Skeletal muscle satellite cell (primary cell): ENCODE measurements around the gene KCTD15.

Source experiments
- H3K27me3 ChIP-seq: 2 replicates; pipeline ENCODE4 v1.7.0; 2013; ENCODE audit warnings: low read length; ENCODE audit not compliant: control insufficient read depth, insufficient read depth
- H3K36me3 ChIP-seq: 2 replicates; pipeline ENCODE4 v1.7.0; 2013; ENCODE audit warnings: mild to moderate bottlenecking, control low read depth, low read length; ENCODE audit not compliant: insufficient read depth
- H3K4me1 ChIP-seq: 2 replicates; pipeline ENCODE4 v1.7.0; 2013; ENCODE audit warnings: low read length; ENCODE audit not compliant: control insufficient read depth, insufficient read depth
- H3K4me2 ChIP-seq: 2 replicates; pipeline ENCODE4 v1.7.0; 2013; ENCODE audit warnings: mild to moderate bottlenecking, low read length
- H3K4me3 ChIP-seq: 2 replicates; pipeline ENCODE4 v1.7.0; 2013; ENCODE audit warnings: low read length
- H3K9ac ChIP-seq: 2 replicates; pipeline ENCODE4 v1.7.0; 2013; ENCODE audit warnings: mild to moderate bottlenecking, low read depth, low read length, moderate library complexity
- H3K9me3 ChIP-seq: replicated peaks from 2 replicates; pipeline ENCODE4 v1.7.0; 2013; ENCODE audit warnings: mild to moderate bottlenecking, control low read depth, low read length

KCTD15 gene

DNA sequence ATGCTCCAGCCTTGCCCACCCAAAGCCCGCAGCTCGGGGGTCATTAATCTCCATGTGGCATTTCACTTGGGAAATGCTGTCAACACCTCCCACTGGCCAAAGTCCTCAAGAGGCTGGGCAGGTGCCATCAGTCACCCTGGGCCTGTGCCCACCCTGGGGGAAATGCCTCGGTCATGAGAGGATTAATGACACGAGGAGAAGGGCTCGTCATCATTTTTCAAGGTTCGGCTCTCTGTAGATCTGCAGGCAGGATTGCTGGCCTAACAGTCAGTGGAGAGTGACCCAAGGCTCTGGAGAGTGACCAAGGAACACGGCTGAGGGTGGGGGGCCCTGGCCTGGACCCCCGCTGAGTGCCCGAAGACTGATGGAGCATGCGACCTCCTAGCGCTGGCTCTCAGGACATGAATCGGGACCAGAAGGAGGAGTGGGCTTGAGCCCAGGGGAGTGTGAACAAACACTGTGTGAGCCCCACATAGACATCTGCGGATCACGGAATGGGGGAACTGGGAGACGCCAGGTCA is 15.2 kb upstream of the KCTD15 start:
- Histone ChIP-seq H3K9ac (no peak overlapping the region), H3K36me3 (no peaks in the 10 kb centered on the region), H3K4me3 (no peak overlapping the region), H3K4me2 (no peak overlapping the region), H3K4me1 (peaks cover 2% of the 10 kb centered on the region), H3K9me3 (no peaks in the 10 kb centered on the region), H3K27me3 (peaks cover 57% of the 10 kb centered on the region)

DNA sequence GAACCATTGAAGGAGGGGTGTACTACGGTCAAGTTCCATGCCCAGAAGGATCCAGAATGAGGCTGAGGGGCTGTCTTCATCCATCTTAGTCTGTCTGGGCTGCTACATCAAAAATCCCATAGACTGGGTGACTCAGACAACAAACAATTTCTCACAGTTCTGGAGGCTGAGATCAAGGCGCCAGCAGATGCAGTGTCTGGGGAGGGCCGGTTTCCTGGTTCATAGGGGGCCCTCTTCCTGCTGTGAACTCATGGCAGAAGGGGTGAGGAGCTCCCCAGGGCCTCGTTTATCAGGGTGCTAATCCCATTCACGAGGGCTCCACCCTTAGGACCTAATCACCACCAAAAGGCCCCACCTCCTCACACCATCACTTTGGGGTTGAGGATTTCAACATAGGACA is 14.7 kb upstream of the KCTD15 start:
- H3K4me1 ChIP-seq: peaks cover 2% of the 10 kb centered on the region
- H3K9me3 ChIP-seq: no peaks in the 10 kb centered on the region
- no peak overlapping the region for H3K9ac ChIP-seq
- no peak overlapping the region for H3K4me3 ChIP-seq
- H3K4me2 ChIP-seq: no peak overlapping the region
- peaks cover 62% of the 10 kb centered on the region for H3K27me3 ChIP-seq
- no peaks in the 10 kb centered on the region for H3K36me3 ChIP-seq

DNA sequence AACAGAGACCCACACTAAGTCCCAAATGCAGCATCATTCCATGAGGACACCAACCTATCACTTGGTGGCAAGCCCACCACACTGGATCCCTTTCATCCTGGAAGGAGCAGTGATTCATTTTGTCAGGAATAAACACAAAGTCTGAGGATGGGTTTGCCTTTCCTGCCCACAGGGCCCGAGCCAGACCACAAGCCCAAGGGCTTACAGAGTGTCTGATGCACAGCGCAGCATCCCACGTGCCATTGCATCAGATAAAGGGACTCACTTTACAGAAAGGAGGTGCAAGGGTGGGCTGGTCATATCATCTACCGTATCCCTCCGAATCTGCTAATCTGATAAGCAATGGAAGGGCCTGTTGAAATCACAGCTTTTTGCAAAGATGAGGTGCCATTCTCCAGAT is 12.2 kb upstream of the KCTD15 start:
- Histone ChIP-seq H3K9ac (no peak overlapping the region), H3K4me3 (no peak overlapping the region), H3K4me1 (no peaks in the 10 kb centered on the region), H3K27me3 (peaks cover 70% of the 10 kb centered on the region), H3K36me3 (no peaks in the 10 kb centered on the region), H3K4me2 (no peak overlapping the region), H3K9me3 (no peaks in the 10 kb centered on the region)

DNA sequence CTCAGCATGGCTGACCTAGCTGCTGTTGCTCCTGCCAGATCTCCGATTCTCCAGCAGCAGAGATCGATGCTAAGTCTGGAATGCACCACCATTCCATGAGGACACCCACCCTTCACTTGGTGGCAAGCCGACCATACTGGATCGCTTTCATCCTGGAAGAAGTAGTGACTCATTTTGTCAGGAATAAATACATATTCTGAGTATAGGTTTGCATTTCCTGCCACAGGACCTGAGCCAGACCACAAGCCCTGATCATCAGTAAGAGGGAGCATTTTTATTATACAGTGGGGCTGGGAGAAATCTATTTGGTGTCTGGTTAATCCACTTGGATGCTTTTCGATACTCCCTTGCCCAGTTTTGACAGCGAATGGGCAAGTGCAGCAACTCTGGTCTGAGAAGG is 10.9 kb upstream of the KCTD15 start:
- no peak overlapping the region for H3K4me2 ChIP-seq
- no peaks in the 10 kb centered on the region for H3K9me3 ChIP-seq
- no peaks in the 10 kb centered on the region for H3K4me1 ChIP-seq
- H3K27me3 ChIP-seq: peaks cover 61% of the 10 kb centered on the region
- H3K36me3 ChIP-seq: no peaks in the 10 kb centered on the region
- no peak overlapping the region for H3K4me3 ChIP-seq
- H3K9ac ChIP-seq: no peak overlapping the region

DNA sequence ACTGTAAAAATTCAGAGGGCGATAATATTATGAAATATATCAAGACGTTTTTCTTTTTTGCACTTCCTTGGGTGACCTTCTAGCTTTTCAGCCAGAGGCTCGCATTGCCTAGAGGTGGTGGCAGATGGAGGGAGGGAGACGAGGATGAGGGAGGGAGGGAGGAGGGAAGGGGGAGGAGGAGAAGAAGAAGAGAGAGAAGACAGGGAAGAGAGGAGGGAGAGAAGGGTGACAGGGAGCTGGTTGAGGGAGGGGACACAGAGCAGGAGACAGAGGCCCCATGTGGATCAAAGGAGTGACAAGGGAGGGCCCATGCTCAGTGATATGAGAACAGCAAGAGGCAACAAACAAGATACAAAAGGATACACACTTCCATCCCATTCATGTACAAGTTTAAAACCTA is 8.0 kb upstream of the KCTD15 start:
- Histone ChIP-seq H3K9ac (no peak overlapping the region), H3K27me3 (peaks cover 55% of the 10 kb centered on the region), H3K36me3 (no peaks in the 10 kb centered on the region), H3K4me3 (no peak overlapping the region), H3K4me2 (no peak overlapping the region), H3K9me3 (no peaks in the 10 kb centered on the region), H3K4me1 (no peaks in the 10 kb centered on the region)

DNA sequence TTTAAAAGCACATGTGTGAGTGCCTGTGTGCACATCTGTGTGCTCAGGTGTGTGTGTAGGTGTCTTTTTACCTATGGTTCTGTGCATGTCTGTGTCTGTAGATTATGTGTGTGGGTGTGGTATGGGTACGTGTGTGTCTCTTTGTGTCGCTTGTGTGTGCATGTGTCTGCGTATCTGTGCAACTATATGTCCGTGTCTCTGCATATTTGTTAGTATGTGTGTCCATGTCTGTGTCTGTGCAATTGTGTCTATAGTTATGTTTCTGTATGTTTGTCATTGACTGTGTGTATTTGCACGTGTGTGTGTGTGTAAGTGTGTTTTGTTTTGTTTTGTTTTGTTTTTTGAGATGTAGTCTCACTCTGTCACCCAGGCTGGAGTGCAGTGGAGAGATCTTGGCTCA is 7.3 kb upstream of the KCTD15 start:
- Histone ChIP-seq H3K4me2 (no peak overlapping the region), H3K27me3 (peaks cover 51% of the 10 kb centered on the region), H3K9ac (no peak overlapping the region), H3K4me3 (no peak overlapping the region), H3K9me3 (no peaks in the 10 kb centered on the region), H3K4me1 (no peaks in the 10 kb centered on the region), H3K36me3 (no peaks in the 10 kb centered on the region)

DNA sequence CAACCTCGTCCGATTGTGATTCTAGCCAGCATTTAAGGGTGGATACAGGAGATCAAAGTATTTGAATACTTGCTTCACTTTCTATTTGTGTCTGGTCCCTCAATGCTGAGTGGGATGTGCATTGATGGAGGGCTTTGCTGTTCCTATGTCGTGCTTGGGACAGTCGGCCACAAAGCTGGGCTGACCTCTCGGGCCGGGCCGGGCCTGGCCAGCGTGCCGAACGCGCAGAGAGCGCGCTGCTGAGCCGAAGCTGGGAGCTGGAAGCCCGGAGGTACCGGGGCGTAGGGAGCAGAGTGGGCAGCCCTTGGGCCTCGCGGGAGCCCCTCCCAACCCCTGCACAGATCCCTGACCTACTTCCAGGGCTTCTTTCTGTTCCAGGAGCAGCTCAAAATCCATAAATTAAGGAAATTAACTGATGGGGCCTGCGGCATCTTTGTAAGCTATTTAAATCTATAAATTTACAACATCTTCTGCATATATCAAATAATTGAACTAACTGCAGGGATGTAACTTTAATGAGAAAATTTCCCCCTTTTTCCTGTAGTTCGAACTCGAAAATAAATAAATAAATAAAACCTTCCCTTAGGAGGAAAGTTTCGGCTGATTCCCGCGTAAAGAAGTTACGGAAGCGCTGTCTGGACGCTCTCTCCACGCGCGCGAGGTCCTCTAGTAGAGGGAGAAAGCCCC is 1.8 kb upstream of the KCTD15 start:
- Histone ChIP-seq H3K9ac (peak overlapping the region; percentile 87), H3K27me3 (peaks cover 17% of the 10 kb centered on the region), H3K36me3 (no peaks in the 10 kb centered on the region), H3K4me3 (peak overlapping the region; percentile 89), H3K4me1 (peaks cover 6% of the 10 kb centered on the region), H3K4me2 (peak overlapping the region; percentile 89), H3K9me3 (no peaks in the 10 kb centered on the region)

DNA sequence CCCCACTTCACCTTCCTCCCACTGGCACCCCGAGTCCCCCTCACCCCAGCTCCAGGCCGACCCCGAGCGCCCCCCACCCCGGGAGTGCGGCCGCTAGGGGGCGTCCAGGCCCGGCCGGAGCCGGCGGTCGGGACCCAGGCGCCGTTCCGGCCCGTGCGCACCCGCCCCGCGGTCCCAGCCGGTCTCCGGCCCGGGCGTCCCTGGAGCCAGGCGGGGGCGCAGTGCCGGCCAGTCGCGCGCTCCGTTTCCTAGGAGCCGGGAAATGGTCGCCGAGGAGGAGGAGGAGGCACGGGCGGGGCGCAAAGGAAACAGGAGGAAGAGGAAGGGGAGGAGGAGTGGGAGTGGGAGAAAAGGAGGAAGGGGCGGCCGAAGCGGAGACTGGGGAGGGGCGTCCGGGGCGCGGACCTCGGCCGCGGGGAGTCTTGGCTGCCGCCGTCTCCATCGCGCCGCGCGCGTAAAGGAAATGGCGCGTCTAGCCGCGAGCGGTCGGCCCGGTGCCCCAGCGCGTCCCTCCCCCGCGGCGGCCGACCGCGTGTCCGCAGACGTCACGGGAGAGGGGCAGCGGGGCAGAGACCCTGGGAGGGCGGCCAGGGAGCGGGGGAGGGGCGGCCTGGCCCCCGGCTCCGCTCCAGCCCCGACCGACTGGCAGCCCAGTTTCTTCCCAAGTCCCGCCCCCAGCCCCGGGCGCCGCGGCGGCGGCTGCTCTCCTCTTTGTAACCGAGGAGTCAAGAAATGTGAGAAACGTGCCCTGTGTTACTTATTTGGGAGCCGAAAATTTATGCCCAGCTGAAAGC is 1.1 kb upstream of the KCTD15 start:
- no peaks in the 10 kb centered on the region for H3K9me3 ChIP-seq
- H3K4me2 ChIP-seq: peak overlapping the region; percentile 89
- peak overlapping the region; percentile 87 for H3K9ac ChIP-seq
- peak overlapping the region; percentile 89 for H3K4me3 ChIP-seq
- H3K4me1 ChIP-seq: peaks cover 6% of the 10 kb centered on the region
- peaks cover 14% of the 10 kb centered on the region for H3K27me3 ChIP-seq
- H3K36me3 ChIP-seq: no peaks in the 10 kb centered on the region

DNA sequence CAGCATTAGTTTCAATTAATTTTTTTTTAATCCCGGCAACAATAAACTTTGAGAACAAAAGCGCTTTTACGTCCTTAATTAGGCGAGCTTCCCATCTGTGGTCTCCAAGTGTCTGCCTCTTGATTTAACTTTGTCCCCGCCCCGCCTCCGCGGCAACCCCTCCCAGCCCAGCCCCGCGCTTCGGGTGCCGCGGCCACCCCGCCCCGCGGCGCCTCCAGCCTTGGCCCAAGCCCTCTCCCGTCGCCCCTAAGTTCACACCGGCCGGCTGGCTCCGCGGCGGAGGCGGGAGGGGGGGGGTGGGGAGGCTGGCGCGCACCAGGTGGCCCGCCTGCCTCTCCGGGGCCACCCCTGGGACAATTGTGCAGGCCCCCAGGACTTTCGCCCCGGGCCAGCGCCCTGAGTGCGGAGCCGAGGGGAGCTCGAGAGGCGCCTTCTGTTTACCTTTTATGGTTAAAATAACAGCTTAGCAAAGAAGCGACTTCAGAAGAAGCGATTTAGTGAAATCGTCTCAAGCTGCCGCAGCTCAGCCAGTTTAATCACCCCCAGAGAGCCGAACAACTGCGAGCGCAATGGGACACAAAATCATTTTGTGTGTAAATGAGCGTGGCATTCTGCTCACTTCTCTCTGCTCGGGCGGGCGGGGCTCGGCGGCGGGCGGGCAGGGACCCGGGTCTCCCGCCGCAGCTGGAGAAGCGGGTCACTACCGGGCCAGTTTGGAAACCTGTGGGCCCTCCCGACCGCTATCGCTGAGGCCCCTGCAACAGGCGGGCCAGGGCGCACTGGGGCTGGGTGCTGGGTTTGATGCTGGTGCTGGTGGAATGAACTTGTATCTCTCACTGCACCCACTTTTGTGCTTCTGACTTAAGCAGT is 1.4 kb downstream of the KCTD15 start:
- Histone ChIP-seq H3K36me3 (peaks cover 13% of the 10 kb centered on the region), H3K4me1 (peaks cover 6% of the 10 kb centered on the region), H3K4me3 (peak overlapping the region; percentile 83), H3K9me3 (no peaks in the 10 kb centered on the region), H3K4me2 (peak overlapping the region; percentile 96), H3K27me3 (no peaks in the 10 kb centered on the region), H3K9ac (peak overlapping the region; percentile 69)

DNA sequence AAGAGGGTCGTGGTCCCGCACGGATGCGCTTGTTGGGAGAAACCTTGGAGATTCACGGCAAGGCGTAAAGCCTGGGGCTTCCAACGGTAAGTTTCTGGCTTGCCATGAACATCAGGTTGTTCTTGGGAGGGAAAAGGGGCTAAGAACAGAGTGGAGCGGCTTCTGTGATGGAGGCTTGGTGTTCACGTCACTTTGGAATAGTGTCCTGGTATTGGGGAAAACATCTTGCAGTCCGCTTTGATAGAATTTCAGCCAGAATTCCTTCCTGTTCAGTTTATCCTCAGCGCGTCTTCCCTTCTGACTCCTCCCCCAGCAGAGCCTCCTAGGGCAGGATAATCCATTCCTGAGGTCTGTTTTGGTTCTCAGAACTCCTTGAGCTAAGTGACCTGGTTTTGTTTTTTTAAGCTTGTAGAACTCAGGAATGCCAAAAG is 2.0 kb downstream of the KCTD15 start:
- Histone ChIP-seq H3K4me1 (peaks cover 6% of the 10 kb centered on the region), H3K9me3 (no peaks in the 10 kb centered on the region), H3K4me2 (peak overlapping the region; percentile 96), H3K27me3 (no peaks in the 10 kb centered on the region), H3K36me3 (peaks cover 13% of the 10 kb centered on the region), H3K4me3 (no peak overlapping the region), H3K9ac (no peak overlapping the region)

DNA sequence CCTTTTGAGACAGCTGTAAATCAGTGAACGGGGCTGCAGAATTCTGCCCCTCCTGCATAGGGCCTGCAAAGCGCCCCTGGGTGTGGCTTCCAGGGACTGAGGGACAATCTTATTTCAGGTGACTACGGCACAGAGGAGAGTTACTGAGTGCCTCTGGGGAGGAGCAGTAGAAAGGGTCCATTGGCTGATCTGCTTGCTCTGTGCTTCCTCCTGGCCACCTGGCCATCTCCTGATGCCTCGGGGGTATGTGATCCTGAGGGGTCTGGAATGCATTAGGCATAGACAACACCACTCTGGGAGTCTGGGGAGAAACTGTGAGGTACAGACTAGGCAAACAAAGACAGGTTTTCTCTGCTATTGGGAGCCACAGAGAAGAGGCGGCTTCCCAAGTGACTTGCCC is 2.8 kb downstream of the KCTD15 start:
- no peak overlapping the region for H3K9ac ChIP-seq
- H3K9me3 ChIP-seq: no peaks in the 10 kb centered on the region
- H3K4me2 ChIP-seq: no peak overlapping the region
- no peaks in the 10 kb centered on the region for H3K27me3 ChIP-seq
- no peak overlapping the region for H3K4me3 ChIP-seq
- H3K4me1 ChIP-seq: peaks cover 6% of the 10 kb centered on the region
- peaks cover 13% of the 10 kb centered on the region for H3K36me3 ChIP-seq
